Right cardiac atrium (tissue), 5 donors: ENCODE measurements around the gene TMEM143. TPM values are rescaled to one million over a fixed set of nuclear protein-coding genes. Genes with fewer than 3 reads are reported as not detected.

Experiments used
- ATAC-seq, 2 donors: fragments of 200-7000 bp; cut with Tn5 transposase; one replicate each; pipeline versions ENCODE4 v1.8.0 to v1.9.1; 2020; ENCODE audit warnings: moderate library complexity in 2 of 2, mild to moderate bottlenecking in 1 of 2
- DNase-seq, 3 donors: peaks; one replicate each; pipeline ENCODE4 v3.0.0-alpha.2; 2020
- H3K27ac ChIP-seq: one replicate; pipeline ENCODE4 v1.5.1; 2013; ENCODE audit warnings: mild to moderate bottlenecking, low read length, control low read depth, moderate library complexity
- H3K27me3 ChIP-seq: one replicate; pipeline ENCODE4 v1.6.1; 2013; ENCODE audit not compliant: control insufficient read depth, insufficient read depth
- H3K4me1 ChIP-seq: one replicate; pipeline ENCODE4 v1.6.1; 2013; ENCODE audit warnings: low read length; ENCODE audit not compliant: control insufficient read depth, insufficient read depth
- H3K4me3 ChIP-seq: one replicate; pipeline ENCODE4 v1.5.1; 2013; ENCODE audit warnings: low read length, control low read depth
- H3K9me3 ChIP-seq: one replicate; pipeline ENCODE4 v1.6.1; 2013; ENCODE audit warnings: low read length; ENCODE audit not compliant: control insufficient read depth
- WGBS: extraction: QIAGEN DNeasy Blood & Tissue Kit; methylation state at CpG from one replicate; pipeline ENCODE4 v1.1.7; 2013; 5-methylcytosine and 5-hydroxymethylcytosine counted together
- intact Hi-C, 4 donors: fragments of 100-400 bp; cut with DNase I; formaldehyde crosslinking; loops; one replicate each; pipeline versions ENCODE4 v1.11.0 to v1.14.0; 2022 to 2023
- polyA plus RNA-seq: library from polyadenylated mRNA; stranded (reverse); fragments of 200-250 nt; gene quantifications from one replicate; pipeline ENCODE4 v1.2.3, GENCODE V29; 2013
- total RNA-seq, 4 donors: library from RNA; stranded (reverse); fragmentation: NEBNext Ultra II Directional; extraction: Animal tissue kit (Norgen Biotek cat#: 25700); gene quantifications; one replicate each; pipeline ENCODE4 v1.2.1, GENCODE V29; 2021
- donor health status: healthy with polysubstance abuse.
- donor health status: DM: no; HTN: yes; CAD: no.
- donor health status: DM: no; HTN: no; CAD: no.
- donor health status: DM: no; HTN: yes; CAD: no; lungs with severe emphysema.
- donor health status: DM: yes; HTN: yes; CAD: no.

TMEM143 gene
- total and polyA plus RNA-seq, 5 donors, result 35.0 to 56.7 (median 45.6) TPM

GRCh38 chr19:48338802-48339503 is 24.8 kb downstream of the TMEM143 start:
- 92% methylated on average over 14 of the region's 14 CpGs for WGBS
- DNase-seq (no peak), ATAC-seq (no peak)
- H3K9me3 ChIP-seq, result no peaks in the 10 kb centered on the region
- intact Hi-C loops, result no loop called here
- no peak overlapping the region for H3K27ac ChIP-seq
- no peaks in the 10 kb centered on the region for H3K27me3 ChIP-seq
- H3K4me1 ChIP-seq, result no peaks in the 10 kb centered on the region
- no peak overlapping the region for H3K4me3 ChIP-seq

GRCh38 chr19:48338253-48338755 is 25.4 kb downstream of the TMEM143 start:
- 92% methylated on average over 14 of the region's 14 CpGs for WGBS
- DNase-seq (no peak), ATAC-seq (no peak)
- H3K27me3 ChIP-seq, result no peaks in the 10 kb centered on the region
- no peaks in the 10 kb centered on the region for H3K9me3 ChIP-seq
- intact Hi-C loops, result no loop called here
- H3K4me1 ChIP-seq, result no peaks in the 10 kb centered on the region
- no peak overlapping the region for H3K4me3 ChIP-seq
- no peak overlapping the region for H3K27ac ChIP-seq

GRCh38 chr19:48333467-48334384 is 30.0 kb downstream of the TMEM143 start:
- H3K4me1 ChIP-seq, result no peaks in the 10 kb centered on the region
- peak overlapping the region; percentile 45 for H3K4me3 ChIP-seq
- 6% methylated on average over 54 of the region's 54 CpGs for WGBS
- peak overlapping the region; percentile 87 for H3K27ac ChIP-seq
- ATAC-seq (peak; percentile 89 to 91), DNase-seq (peak; percentile 94 to 97 (median 97))
- intact Hi-C loops, result no loop called here
- no peaks in the 10 kb centered on the region for H3K27me3 ChIP-seq
- no peaks in the 10 kb centered on the region for H3K9me3 ChIP-seq

GRCh38 chr19:48332662-48333466 is 30.9 kb downstream of the TMEM143 start:
- no peaks in the 10 kb centered on the region for H3K4me1 ChIP-seq
- peak; percentile 75 to 85 for ATAC-seq
- peak overlapping the region; percentile 87 for H3K27ac ChIP-seq
- under 1% methylated on average over 25 of the region's 25 CpGs for WGBS
- no peaks in the 10 kb centered on the region for H3K27me3 ChIP-seq
- H3K4me3 ChIP-seq, result peak overlapping the region; percentile 45
- peak; percentile 88 to 95 (median 94) for DNase-seq
- H3K9me3 ChIP-seq, result no peaks in the 10 kb centered on the region
- intact Hi-C loops, result no loop called here

GRCh38 chr19:48332351-48332661 is 31.4 kb downstream of the TMEM143 start:
- Histone ChIP-seq H3K4me1 (no peaks in the 10 kb centered on the region), H3K27me3 (no peaks in the 10 kb centered on the region), H3K4me3 (no peak overlapping the region), H3K9me3 (no peaks in the 10 kb centered on the region), H3K27ac (peak overlapping the region; percentile 71)
- WGBS, result 50% methylated on average over 6 of the region's 6 CpGs
- intact Hi-C loops, result no loop called here
- no peak for ATAC-seq
- no peak for DNase-seq

- WGBS, result 35% methylated on average over 41 of the region's 41 CpGs
- no peaks in the 10 kb centered on the region for H3K9me3 ChIP-seq
- H3K4me3 ChIP-seq, result peak overlapping the region; percentile 64
- H3K4me1 ChIP-seq, result no peaks in the 10 kb centered on the region
- H3K27ac ChIP-seq, result peak overlapping the region; percentile 91
- H3K27me3 ChIP-seq, result no peaks in the 10 kb centered on the region
- intact Hi-C loops, result no loop called here
- peak; percentile 47 to 86 (median 85) for DNase-seq
- ATAC-seq, result peak; percentile 15 to 37
These were observed 33.6 kb downstream of the TMEM143 start for GRCh38 chr19:48330012-48330681.

- no peak overlapping the region for H3K4me3 ChIP-seq
- H3K27ac ChIP-seq, result no peak overlapping the region
- ATAC-seq (no peak), DNase-seq (no peak)
- intact Hi-C loops, result no loop called here
- no peaks in the 10 kb centered on the region for H3K27me3 ChIP-seq
- H3K4me1 ChIP-seq, result no peaks in the 10 kb centered on the region
- WGBS, result 75% methylated on average over 15 of the region's 15 CpGs
- H3K9me3 ChIP-seq, result no peaks in the 10 kb centered on the region
These were observed 34.4 kb downstream of the TMEM143 start for GRCh38 chr19:48329167-48329891.

GRCh38 chr19:48325265-48325910 is 38.4 kb downstream of the TMEM143 start, which contains the start of gene EMP3:
TSS of gene EMP3 (plus strand) at chr19:48325552. CDS start at chr19:48326845, 1,293 bp downstream.
- WGBS, result 2% methylated on average over 22 of the region's 22 CpGs
- peak; percentile 85 to 93 (median 92) for DNase-seq
- H3K4me3 ChIP-seq, result peak within 1 kb of the TSS; percentile 81
- ATAC-seq, result peak; percentile 45 to 51
- H3K27ac ChIP-seq, result peak within 1 kb of the TSS; percentile 86
- H3K27me3 ChIP-seq, result no peaks in the 10 kb centered on the region
- H3K9me3 ChIP-seq, result no peaks in the 10 kb centered on the region
- intact Hi-C loops, result no loop called here
- no peaks in the 10 kb centered on the region for H3K4me1 ChIP-seq

- Histone ChIP-seq H3K4me1 (no peaks in the 10 kb centered on the region), H3K27ac (peak overlapping the region; percentile 95), H3K27me3 (no peaks in the 10 kb centered on the region), H3K4me3 (peak overlapping the region; percentile 45), H3K9me3 (no peaks in the 10 kb centered on the region)
- ATAC-seq, result peak; percentile 91 to 94
- WGBS, result 2% methylated on average over 63 of the region's 63 CpGs
- intact Hi-C loops, result no loop called here
- peak; percentile 99 to 100 (median 100) for DNase-seq
These were observed 41.8 kb downstream of the TMEM143 start for GRCh38 chr19:48321622-48322591.
